Stomach (tissue), 4 donors: ENCODE data around the gene CFAP54.

Source experiments
- CTCF ChIP-seq, 7 experiments: fragments of 450-650 bp in 4 of 7; fragments of 200-600 bp in 3 of 7; sonication (generic) in 3 of 7; IDR thresholded peaks; one replicate each; pipeline ENCODE4 v1.5.1; 2016 to 2019; ENCODE audit warnings: antibody characterized with exemption in 7 of 7, control low read depth in 2 of 7, mild to moderate bottlenecking in 1 of 7
- EP300 ChIP-seq: sonication (generic); formaldehyde crosslinking; IDR thresholded peaks from one replicate; pipeline ENCODE4 v1.6.1; 2017; ENCODE audit warnings: antibody characterized with exemption
- POLR2A ChIP-seq, 4 donors: fragments of 450-650 bp; IDR thresholded peaks; one replicate each; pipeline ENCODE4 v1.6.1; 2016; ENCODE audit warnings: antibody characterized with exemption in 4 of 4, control low read depth in 2 of 4, mild to moderate bottlenecking in 1 of 4, moderate library complexity in 1 of 4

- TF ChIP-seq POLR2A (IDR thresholded peaks at IDR 0.05) = no peak
- no peak for TF ChIP-seq EP300
- TF ChIP-seq CTCF (IDR thresholded peaks at IDR 0.05) = no peak
These were observed 17.9 kb upstream of the CFAP54 start for GRCh38 chr12:96471368-96472050.
